Mammary epithelial cell (primary cell): ENCODE results near the gene ARFGAP1.

Source experiments
- EZH2 ChIP-seq: IDR thresholded peaks from 2 replicates; pipeline ENCODE4 v1.6.1; 2012; ENCODE audit warnings: low read length, inconsistent platforms, borderline replicate concordance
- TF ChIP-seq, protein P1 (sequence below), 2 donors: IDR thresholded peaks in 1 of 2; conservative IDR thresholded peaks in 1 of 2; 2 replicates each; pipeline ENCODE4 v1.5.1; 2011 to 2012; ENCODE audit warnings: inconsistent platforms in 2 of 2, low read length in 2 of 2, mild to moderate bottlenecking in 2 of 2, control low read depth in 1 of 2, low read depth in 1 of 2; ENCODE audit not compliant: insufficient read depth in 1 of 2; ENCODE audit errors: extremely low read depth in 1 of 2

DNA sequence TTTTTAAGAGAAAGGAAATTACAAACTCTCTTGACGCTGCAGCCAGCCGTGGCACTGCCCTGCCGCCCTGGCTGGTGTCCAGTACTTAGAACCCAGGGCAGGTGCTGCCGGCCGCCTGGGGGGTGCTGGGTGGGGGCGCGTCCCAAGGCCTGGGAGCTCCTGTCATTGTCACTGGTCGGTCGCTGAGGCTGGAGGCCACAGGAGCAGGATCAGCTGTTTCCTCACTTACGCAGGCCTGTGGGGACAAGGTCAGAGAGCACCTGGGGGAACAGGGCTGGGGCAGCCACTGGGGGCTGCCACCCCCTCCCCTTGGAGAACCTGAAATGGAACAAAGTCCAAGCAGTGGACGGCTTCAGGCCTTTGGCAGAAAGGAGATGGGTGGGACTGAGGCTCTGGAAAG is 31.3 kb upstream of the ARFGAP1 start:
- no peak for TF ChIP-seq EZH2
- TF ChIP-seq, protein P1, sequence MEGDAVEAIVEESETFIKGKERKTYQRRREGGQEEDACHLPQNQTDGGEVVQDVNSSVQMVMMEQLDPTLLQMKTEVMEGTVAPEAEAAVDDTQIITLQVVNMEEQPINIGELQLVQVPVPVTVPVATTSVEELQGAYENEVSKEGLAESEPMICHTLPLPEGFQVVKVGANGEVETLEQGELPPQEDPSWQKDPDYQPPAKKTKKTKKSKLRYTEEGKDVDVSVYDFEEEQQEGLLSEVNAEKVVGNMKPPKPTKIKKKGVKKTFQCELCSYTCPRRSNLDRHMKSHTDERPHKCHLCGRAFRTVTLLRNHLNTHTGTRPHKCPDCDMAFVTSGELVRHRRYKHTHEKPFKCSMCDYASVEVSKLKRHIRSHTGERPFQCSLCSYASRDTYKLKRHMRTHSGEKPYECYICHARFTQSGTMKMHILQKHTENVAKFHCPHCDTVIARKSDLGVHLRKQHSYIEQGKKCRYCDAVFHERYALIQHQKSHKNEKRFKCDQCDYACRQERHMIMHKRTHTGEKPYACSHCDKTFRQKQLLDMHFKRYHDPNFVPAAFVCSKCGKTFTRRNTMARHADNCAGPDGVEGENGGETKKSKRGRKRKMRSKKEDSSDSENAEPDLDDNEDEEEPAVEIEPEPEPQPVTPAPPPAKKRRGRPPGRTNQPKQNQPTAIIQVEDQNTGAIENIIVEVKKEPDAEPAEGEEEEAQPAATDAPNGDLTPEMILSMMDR (conservative IDR thresholded peaks at IDR 0.05 in 1 of 2, IDR thresholded peaks at IDR 0.05 in 1 of 2; ENCODE audit: extremely low read depth in 1 of 2, insufficient read depth in 1 of 2, low read depth in 1 of 2, low read length in 2 of 2) = no peak
